Sigmoid colon (tissue), 7 donors: ENCODE data around the gene GPR137B. TPM values are rescaled to one million over a fixed set of nuclear protein-coding genes. Genes with fewer than 3 reads are reported as not detected.

Experiments
- DNase-seq: peaks from one replicate; pipeline ENCODE4 v3.0.0-alpha.2; 2019
- H3K27ac ChIP-seq, 4 donors: fragments of 200-600 bp; sonication (generic); one replicate each; pipeline ENCODE4 v1.5.1; 2016 to 2019; ENCODE audit warnings: mild to moderate bottlenecking in 1 of 4
- H3K27me3 ChIP-seq, 3 donors: fragments of 200-600 bp; sonication (generic); one replicate each; pipeline ENCODE4 v1.5.1; 2019; ENCODE audit warnings: mild to moderate bottlenecking in 1 of 3
- H3K36me3 ChIP-seq, 4 donors: fragments of 200-600 bp; sonication (generic); one replicate each; pipeline ENCODE4 v1.5.1; 2016 to 2019
- H3K4me1 ChIP-seq, 4 donors: fragments of 200-600 bp; sonication (generic); one replicate each; pipeline ENCODE4 v1.5.1; 2017 to 2019
- H3K4me3 ChIP-seq, 4 donors: fragments of 200-600 bp; sonication (generic); one replicate each; pipeline ENCODE4 v1.5.1; 2017 to 2019; ENCODE audit warnings: mild to moderate bottlenecking in 2 of 4, moderate library complexity in 1 of 4
- H3K9me3 ChIP-seq, 4 donors: fragments of 200-600 bp in 3 of 4; sonication (generic) in 3 of 4; one replicate each; pipeline versions ENCODE4 v1.5.1 to v1.6.1; 2013 to 2019
- CTCF ChIP-seq, 4 experiments: fragments of 450-650 bp in 3 of 4; fragments of 200-600 bp in 1 of 4; IDR thresholded peaks; one replicate each; pipeline ENCODE4 v1.5.1; 2016 to 2019; ENCODE audit warnings: antibody characterized with exemption in 4 of 4, mild to moderate bottlenecking in 3 of 4, moderate library complexity in 2 of 4
- EP300 ChIP-seq, 4 donors: sonication (generic); formaldehyde crosslinking; IDR thresholded peaks; one replicate each; pipeline ENCODE4 v1.6.1; 2017; ENCODE audit warnings: antibody characterized with exemption in 4 of 4
- POLR2A ChIP-seq, 2 donors: fragments of 450-650 bp; IDR thresholded peaks; one replicate each; pipeline ENCODE4 v1.6.1; 2016; ENCODE audit warnings: antibody characterized with exemption in 2 of 2, mild to moderate bottlenecking in 2 of 2, moderate library complexity in 2 of 2
- POLR2AphosphoS5 ChIP-seq, 4 donors: sonication (generic); formaldehyde crosslinking; IDR thresholded peaks; one replicate each; pipeline ENCODE4 v1.6.1; 2017; ENCODE audit warnings: antibody characterized with exemption in 4 of 4
- whole genome bisulfite sequencing, 2 donors: extraction: QIAGEN DNeasy Blood & Tissue Kit; methylation state at CpG; one replicate each; pipeline ENCODE4 v1.1.7; 2013; 5-methylcytosine and 5-hydroxymethylcytosine counted together
- intact Hi-C: fragments of 100-400 bp; cut with DNase I; formaldehyde crosslinking; loops from one replicate; pipeline ENCODE4 v1.15.1; 2023
- polyA plus RNA-seq, 3 donors: library from polyadenylated mRNA; stranded (reverse); fragments of 200-250 nt; gene quantifications; one replicate each; pipeline ENCODE4 v1.2.3, GENCODE V29; 2013
- total RNA-seq, 4 donors: library from RNA; depleted of rRNA; stranded (reverse); fragments of >200 nt; gene quantifications; one replicate each; pipeline ENCODE4 v1.1.0, GENCODE V29; 2016
- donor health status: healthy with polysubstance abuse.
- donor health status: Bipolar disorder and iron deficiency.
- donor health status: healthy.

GPR137B gene
- total and polyA plus RNA-seq, 7 donors: 6.0 to 25.5 (median 10.8) TPM

GRCh38 chr1:236204039-236204438 is 61.7 kb downstream of the GPR137B start:
- H3K27ac ChIP-seq: no peak overlapping the region
- no peak for DNase-seq
- H3K27me3 ChIP-seq: no peaks in the 10 kb centered on the region
- WGBS, 2 donors: 86 to 93% methylated on average over 1 of the region's 1 CpG
- H3K4me1 ChIP-seq: no peaks in the 10 kb centered on the region
- intact Hi-C loops: no loop called here
- TF ChIP-seq POLR2AphosphoS5 (IDR thresholded peaks at IDR 0.05): no peak
- no peak for TF ChIP-seq EP300 (IDR thresholded peaks at IDR 0.05)
- TF ChIP-seq POLR2A (IDR thresholded peaks at IDR 0.05): no peak
- TF ChIP-seq CTCF (IDR thresholded peaks at IDR 0.05): no peak
- no peak overlapping the region for H3K4me3 ChIP-seq
- peaks cover 0 to 8% (median 1%) of the 10 kb centered on the region in 4 donors for H3K9me3 ChIP-seq
- H3K36me3 ChIP-seq: peaks cover 0 to 14% (median 6%) of the 10 kb centered on the region in 4 donors

- H3K36me3 ChIP-seq: peaks cover 0 to 15% (median 7%) of the 10 kb centered on the region in 4 donors
- no peaks in the 10 kb centered on the region for H3K27me3 ChIP-seq
- peaks cover 0 to 8% (median 1%) of the 10 kb centered on the region in 4 donors for H3K9me3 ChIP-seq
- no peaks in the 10 kb centered on the region for H3K4me1 ChIP-seq
- H3K27ac ChIP-seq: no peak overlapping the region
- no peak for TF ChIP-seq POLR2AphosphoS5 (IDR thresholded peaks at IDR 0.05)
- TF ChIP-seq CTCF (IDR thresholded peaks at IDR 0.05): no peak
- TF ChIP-seq POLR2A (IDR thresholded peaks at IDR 0.05): no peak
- DNase-seq: no peak
- 93 to 94% methylated on average over 3 of the region's 3 CpGs for WGBS, 2 donors
- intact Hi-C loops: no loop called here
- H3K4me3 ChIP-seq: no peak overlapping the region
Observed at GRCh38 chr1:236204656-236205055, 62.3 kb downstream of the GPR137B start.

- DNase-seq: peak; percentile 63
- no peaks in the 10 kb centered on the region for H3K27me3 ChIP-seq
- 77 to 88% methylated on average over 4 of the region's 4 CpGs for WGBS, 2 donors
- peaks cover 0 to 13% (median 5%) of the 10 kb centered on the region in 4 donors for H3K36me3 ChIP-seq
- no peak overlapping the region for H3K4me3 ChIP-seq
- H3K9me3 ChIP-seq: peaks cover 0 to 4% (median 0%) of the 10 kb centered on the region in 4 donors
- intact Hi-C loops: no loop called here
- H3K27ac ChIP-seq: peak overlapping the region in 2 of 4 donors; percentile 7 to 14
- H3K4me1 ChIP-seq: no peaks in the 10 kb centered on the region
- TF ChIP-seq EP300 (IDR thresholded peaks at IDR 0.05): no peak
- peak in 2 of 4 donors; percentile 6 to 7 for TF ChIP-seq POLR2AphosphoS5 (IDR thresholded peaks at IDR 0.05)
Observed at GRCh38 chr1:236206548-236206947, 64.2 kb downstream of the GPR137B start.

GRCh38 chr1:236207121-236207520 is 64.8 kb downstream of the GPR137B start:
- H3K4me3 ChIP-seq: no peak overlapping the region
- H3K4me1 ChIP-seq: no peaks in the 10 kb centered on the region
- H3K36me3 ChIP-seq: peaks cover 0 to 10% (median 4%) of the 10 kb centered on the region in 4 donors
- TF ChIP-seq CTCF (IDR thresholded peaks at IDR 0.05) (no peak), POLR2AphosphoS5 (IDR thresholded peaks at IDR 0.05) (no peak), POLR2A (IDR thresholded peaks at IDR 0.05) (no peak), EP300 (IDR thresholded peaks at IDR 0.05) (no peak)
- WGBS, 2 donors: 87 to 88% methylated on average over 5 of the region's 5 CpGs
- H3K27me3 ChIP-seq: no peaks in the 10 kb centered on the region
- peak overlapping the region in 1 of 4 donors; percentile 7 for H3K27ac ChIP-seq
- no peaks in the 10 kb centered on the region for H3K9me3 ChIP-seq
- DNase-seq: no peak
- intact Hi-C loops: no loop called here

- H3K36me3 ChIP-seq: peaks cover 0 to 6% (median 2%) of the 10 kb centered on the region in 4 donors
- H3K27me3 ChIP-seq: no peaks in the 10 kb centered on the region
- TF ChIP-seq EP300 (IDR thresholded peaks at IDR 0.05): no peak
- TF ChIP-seq POLR2A (IDR thresholded peaks at IDR 0.05): no peak
- H3K4me1 ChIP-seq: no peaks in the 10 kb centered on the region
- H3K4me3 ChIP-seq: no peak overlapping the region
- DNase-seq: no peak
- intact Hi-C loops: no loop called here
- H3K9me3 ChIP-seq: no peaks in the 10 kb centered on the region
- 95 to 98% methylated on average over 4 of the region's 4 CpGs for WGBS, 2 donors
- no peak overlapping the region for H3K27ac ChIP-seq
Observed at GRCh38 chr1:236207569-236207968, 65.2 kb downstream of the GPR137B start.

GRCh38 chr1:236209185-236209584 is 66.8 kb downstream of the GPR137B start:
- Histone ChIP-seq H3K27me3 (no peaks in the 10 kb centered on the region), H3K27ac (no peak overlapping the region), H3K4me3 (no peak overlapping the region), H3K9me3 (no peaks in the 10 kb centered on the region), H3K4me1 (no peaks in the 10 kb centered on the region), H3K36me3 (peaks cover 0 to 6% (median 2%) of the 10 kb centered on the region in 4 donors)
- TF ChIP-seq EP300 (IDR thresholded peaks at IDR 0.05) (no peak), POLR2A (IDR thresholded peaks at IDR 0.05) (no peak), POLR2AphosphoS5 (IDR thresholded peaks at IDR 0.05) (no peak), CTCF (IDR thresholded peaks at IDR 0.05) (no peak)
- intact Hi-C loops: no loop called here
- 9 to 50% methylated on average over 2 of the region's 2 CpGs for WGBS, 2 donors
- DNase-seq: no peak
